IMR-90 (cell line): ENCODE measurements around the gene RHBDD1. TPM values are rescaled to one million over a fixed set of nuclear protein-coding genes. Genes with fewer than 3 reads are reported as not detected.

Source experiments
- ATAC-seq: fragments of 200-7000 bp; cut with Tn5 transposase; 2 replicates; pipeline ENCODE4 v1.9.1; 2020; ENCODE audit warnings: low read depth, mild to moderate bottlenecking, moderate library complexity
- BruUV-seq: library from RNA; stranded (reverse); fragments of 400-500 nt; replicated peaks from 2 replicates; lab custom pipeline; 2021; lab: Mats Ljungman, UMichigan
- CTCF ChIA-PET: fragments of 300-600 bp; formaldehyde crosslinking; extraction: SDS; loops from one replicate; lab custom pipeline; 2021; ENCODE audit warnings: antibody characterized with exemption; lab: Yijun Ruan, JAX
- POLR2A ChIA-PET: fragments of 300-600 bp; sonication (Branson Sonifier 250); formaldehyde crosslinking; loops from one replicate; lab custom pipeline; 2022; ENCODE audit warnings: antibody characterized with exemption; ENCODE audit not compliant: unreplicated experiment; lab: Charles Lee
- DNase-seq: peaks from one replicate; pipeline ENCODE4 v3.0.0; 2013
- H2AFZ ChIP-seq: replicated peaks from 2 replicates; pipeline ENCODE3; 2013; ENCODE audit warnings: low read length, mild to moderate bottlenecking; ENCODE audit not compliant: poor library complexity
- H2AK5ac ChIP-seq: 2 replicates; pipeline ENCODE4 v1.6.1; 2013; ENCODE audit warnings: low read depth, low read length, inconsistent platforms
- H2AK9ac ChIP-seq: replicated peaks from 2 replicates; pipeline ENCODE3; 2013; ENCODE audit warnings: mild to moderate bottlenecking, low read depth, low read length, moderate library complexity; ENCODE audit not compliant: poor library complexity
- H2BK120ac ChIP-seq: 2 replicates; pipeline ENCODE4 v1.6.1; 2013; ENCODE audit warnings: low read depth, low read length, inconsistent platforms
- H2BK15ac ChIP-seq: 3 replicates; pipeline ENCODE4 v1.6.1; 2013; ENCODE audit warnings: low read depth, low read length, inconsistent platforms
- H2BK20ac ChIP-seq: 2 replicates; pipeline ENCODE4 v1.6.1; 2013; ENCODE audit warnings: low read depth, mild to moderate bottlenecking, inconsistent platforms, low read length, moderate library complexity
- H2BK5ac ChIP-seq: 2 replicates; pipeline ENCODE4 v1.6.1; 2013; ENCODE audit warnings: mild to moderate bottlenecking, low read depth, low read length, inconsistent platforms; ENCODE audit not compliant: poor library complexity, severe bottlenecking
- H3K14ac ChIP-seq: replicated peaks from 2 replicates; pipeline ENCODE4 v1.6.1; 2013; ENCODE audit warnings: low read depth, low read length, inconsistent platforms
- H3K18ac ChIP-seq: 2 replicates; pipeline ENCODE4 v1.6.1; 2013; ENCODE audit warnings: low read depth, low read length, control low read depth
- H3K23ac ChIP-seq: 2 replicates; pipeline ENCODE4 v1.6.1; 2013; ENCODE audit warnings: low read depth, low read length, inconsistent platforms
- H3K27ac ChIP-seq: 2 replicates; pipeline ENCODE4 v1.5.1; 2013; ENCODE audit warnings: mild to moderate bottlenecking, control low read depth, low read length; ENCODE audit not compliant: insufficient read depth
- H3K27me3 ChIP-seq: 2 replicates; pipeline ENCODE4 v1.6.1; 2013; ENCODE audit warnings: low read length; ENCODE audit not compliant: control insufficient read depth, insufficient read depth
- H3K36me3 ChIP-seq: 2 replicates; pipeline ENCODE4 v1.6.1; 2013; ENCODE audit warnings: low read length, mixed read lengths; ENCODE audit not compliant: control insufficient read depth, insufficient read depth
- H3K4ac ChIP-seq: 2 replicates; pipeline ENCODE4 v1.6.1; 2013; ENCODE audit warnings: low read depth, low read length, inconsistent platforms
- H3K4me1 ChIP-seq: 2 replicates; pipeline ENCODE4 v1.6.1; 2013; ENCODE audit warnings: low read length, mixed read lengths; ENCODE audit not compliant: control insufficient read depth, insufficient read depth
- H3K4me2 ChIP-seq: 2 replicates; pipeline ENCODE4 v1.6.1; 2013; ENCODE audit warnings: low read depth, mild to moderate bottlenecking, control low read depth, low read length, moderate library complexity
- H3K4me3 ChIP-seq: 2 replicates; pipeline ENCODE4 v1.5.1; 2013; ENCODE audit warnings: low read depth, mild to moderate bottlenecking, control low read depth, low read length, moderate library complexity; ENCODE audit not compliant: insufficient read depth
- H3K56ac ChIP-seq: 2 replicates; pipeline ENCODE4 v1.6.1; 2013; ENCODE audit warnings: low read length, inconsistent platforms; ENCODE audit not compliant: insufficient read depth; ENCODE audit errors: extremely low read depth
- H3K79me1 ChIP-seq, 2 experiments: 2 replicates each; pipeline ENCODE4 v1.6.1; 2013; ENCODE audit warnings: low read length in 2 of 2, inconsistent platforms in 1 of 2, low read depth in 1 of 2
- H3K9ac ChIP-seq: 2 replicates; pipeline ENCODE4 v1.6.1; 2013; ENCODE audit warnings: low read depth, low read length, control low read depth
- H3K9me1 ChIP-seq: 2 replicates; pipeline ENCODE4 v1.6.1; 2013; ENCODE audit warnings: low read length, inconsistent platforms; ENCODE audit not compliant: insufficient read depth
- H3K9me3 ChIP-seq: 2 replicates; pipeline ENCODE4 v1.6.1; 2013; ENCODE audit warnings: low read length; ENCODE audit not compliant: control insufficient read depth, insufficient read depth
- H4K20me1 ChIP-seq: 2 replicates; pipeline ENCODE4 v1.6.1; 2013; ENCODE audit warnings: low read length, inconsistent platforms; ENCODE audit not compliant: insufficient read depth
- H4K5ac ChIP-seq: 2 replicates; pipeline ENCODE4 v1.6.1; 2013; ENCODE audit warnings: mild to moderate bottlenecking, low read depth, low read length, control low read depth
- H4K8ac ChIP-seq, 2 experiments: 2 replicates each; pipeline ENCODE4 v1.6.1; 2013; ENCODE audit warnings: low read depth in 2 of 2, low read length in 2 of 2, control low read depth in 1 of 2, inconsistent platforms in 1 of 2
- H4K91ac ChIP-seq: 2 replicates; pipeline ENCODE4 v1.6.1; 2013; ENCODE audit warnings: low read depth, low read length, inconsistent platforms; ENCODE audit not compliant: insufficient read depth
- BHLHE40 ChIP-seq: fragments of 150-350 bp; IDR thresholded peaks from 2 replicates; pipeline ENCODE4 v1.6.1; 2016; ENCODE audit warnings: mild to moderate bottlenecking, low read depth, low read length
- CEBPB ChIP-seq: IDR thresholded peaks from 2 replicates; pipeline ENCODE4 v1.6.1; 2012; ENCODE audit warnings: low read depth, low read length, improper control_type of control experiment
- CTCF ChIP-seq: conservative IDR thresholded peaks from 2 replicates; pipeline ENCODE4 v1.5.1; 2012; ENCODE audit warnings: mild to moderate bottlenecking, low read depth, low read length, improper control_type of control experiment
- FOS ChIP-seq: fragments of 150-350 bp; IDR thresholded peaks from 2 replicates; pipeline ENCODE4 v1.6.1; 2016; ENCODE audit warnings: low read depth, low read length
- MAFK ChIP-seq: IDR thresholded peaks from 2 replicates; pipeline ENCODE4 v1.6.1; 2012; ENCODE audit warnings: low read depth, low read length, improper control_type of control experiment
- MAZ ChIP-seq: IDR thresholded peaks from 2 replicates; pipeline ENCODE4 v1.6.1; 2012; ENCODE audit warnings: low read depth, mild to moderate bottlenecking, low read length, improper control_type of control experiment, moderate library complexity, borderline replicate concordance
- MXI1 ChIP-seq: IDR thresholded peaks from 2 replicates; pipeline ENCODE4 v1.6.1; 2012; ENCODE audit warnings: low read depth, mild to moderate bottlenecking, low read length, moderate library complexity, borderline replicate concordance
- NFE2L2 ChIP-seq: fragments of 150-350 bp; IDR thresholded peaks from 2 replicates; pipeline ENCODE4 v1.6.1; 2016; ENCODE audit warnings: low read depth, mild to moderate bottlenecking, low read length
- POLR2A ChIP-seq: IDR thresholded peaks from 2 replicates; pipeline ENCODE4 v1.6.1; 2012; ENCODE audit warnings: mild to moderate bottlenecking, low read depth, low read length
- SMC3 ChIP-seq: fragments of 150-350 bp; IDR thresholded peaks from 2 replicates; pipeline ENCODE4 v1.6.1; 2016; ENCODE audit warnings: low read depth, mild to moderate bottlenecking, antibody characterized with exemption, low read length, moderate library complexity
- WGBS, 2 experiments: methylation state at CpG; one replicate each; pipeline versions ENCODE4 v1.1.5 to v1.1.7; 2013; ENCODE audit warnings: missing lambda C conversion rate in 2 of 2; ENCODE audit not compliant: insufficient read length in 1 of 2; ENCODE audit errors: extremely low coverage in 2 of 2; 5-methylcytosine and 5-hydroxymethylcytosine counted together
- dilution Hi-C: fragments of 300-500 bp; cut with HindIII; formaldehyde crosslinking; loops from one replicate; pipeline ENCODE4 v1.14.3; 2018; ENCODE audit warnings: low sequenced_read_pairs; ENCODE audit not compliant: unreplicated experiment
- in situ Hi-C: fragments of 300-500 bp; cut with MboI; formaldehyde crosslinking; loops from 3 replicates; pipeline ENCODE4 v1.14.3; 2019; ENCODE audit warnings: low sequenced_read_pairs, inconsistent platforms, mixed read lengths
- intact Hi-C: fragments of 100-400 bp; cut with micrococcal nuclease; formaldehyde crosslinking; loops from 2 replicates; pipeline ENCODE4 v1.10.0; 2022
- polyA plus RNA-seq, 3 experiments: library from polyadenylated mRNA; depleted of rRNA; stranded (reverse); fragments of >200 nt; gene quantifications; 2 replicates each; pipeline ENCODE4 v1.2.3, GENCODE V29; 2012; ENCODE audit warnings: low replicate concordance in 1 of 3
- total RNA-seq: library from RNA; depleted of rRNA; stranded (reverse); fragments of >200 nt; gene quantifications from 2 replicates; pipeline ENCODE4 v1.2.3, GENCODE V29; 2012

The RHBDD1 gene
- total and polyA plus RNA-seq, 2 of the 4 experiments (the other 2 are of a cell fraction) = 9.7 to 14.0 TPM

- H2BK20ac ChIP-seq = peak overlapping the region; percentile 68; the same call in 1 of the 2 replicates
- ATAC-seq = peak; percentile 66
- peak overlapping the region; percentile 94 for H2BK5ac ChIP-seq
- no peak overlapping the region for H3K56ac ChIP-seq
- peak overlapping the region; percentile 49; the same call in 1 of the 2 replicates for H4K5ac ChIP-seq
- BruUV-seq = no TSS peak
- H3K4ac ChIP-seq = peak overlapping the region; percentile 68; the same call in 1 of the 2 replicates
- in situ Hi-C loops = no loop called here
- no peaks in the 10 kb centered on the region for H4K20me1 ChIP-seq
- dilution Hi-C loops = no loop called here
- H2AFZ ChIP-seq = no peak overlapping the region
- H2AK9ac ChIP-seq = no peak overlapping the region
- POLR2A ChIA-PET = no interaction called here
- peaks cover 14% of the 10 kb centered on the region for H3K9me1 ChIP-seq
- H3K9ac ChIP-seq = no peak overlapping the region
- no peak overlapping the region for H4K91ac ChIP-seq
- TF ChIP-seq FOS (no peak), NFE2L2 (no peak), POLR2A (no peak), MXI1 (no peak), MAZ (no peak), SMC3 (no peak), MAFK (no peak), BHLHE40 (no peak), CTCF (no peak), CEBPB (no peak)
- peak overlapping the region in 1 of 2 experiments; percentile 12; a peak in 2 of 4 replicates for H4K8ac ChIP-seq
- no peaks in the 10 kb centered on the region for H3K36me3 ChIP-seq
- intact Hi-C loops = no loop called here
- DNase-seq = peak; percentile 79
- no peak overlapping the region for H2BK15ac ChIP-seq
- no peaks in the 10 kb centered on the region for H3K27me3 ChIP-seq
- peaks cover 11% of the 10 kb centered on the region for H3K4me1 ChIP-seq
- H3K27ac ChIP-seq = peak overlapping the region; percentile 34; the same call in 1 of the 2 replicates
- peaks cover 18 to 24% of the 10 kb centered on the region in 2 experiments for H3K79me1 ChIP-seq
- H3K23ac ChIP-seq = no peak overlapping the region
- H3K4me3 ChIP-seq = no peak overlapping the region
- peak overlapping the region; percentile 55 for H3K4me2 ChIP-seq
- H3K18ac ChIP-seq = peak overlapping the region; percentile 79; the same call in 1 of the 2 replicates
- CTCF ChIA-PET = no interaction called here
- peak overlapping the region; percentile 78; the same call in 1 of the 2 replicates for H2BK120ac ChIP-seq
- no CpG with 5 or more reads among the region's 6 CpGs for WGBS, 2 experiments
- H3K14ac ChIP-seq = 0 out of 2 replicates have a peak overlapping the region, but pooled peaks have one; percentile 46
- H3K9me3 ChIP-seq = no peaks in the 10 kb centered on the region
- H2AK5ac ChIP-seq = no peak overlapping the region
These were observed 52.1 kb downstream of the RHBDD1 start for GRCh38 chr2:226887940-226888339.
